ENCODE results near the gene C1QL3.

Gene C1QL3

DNA sequence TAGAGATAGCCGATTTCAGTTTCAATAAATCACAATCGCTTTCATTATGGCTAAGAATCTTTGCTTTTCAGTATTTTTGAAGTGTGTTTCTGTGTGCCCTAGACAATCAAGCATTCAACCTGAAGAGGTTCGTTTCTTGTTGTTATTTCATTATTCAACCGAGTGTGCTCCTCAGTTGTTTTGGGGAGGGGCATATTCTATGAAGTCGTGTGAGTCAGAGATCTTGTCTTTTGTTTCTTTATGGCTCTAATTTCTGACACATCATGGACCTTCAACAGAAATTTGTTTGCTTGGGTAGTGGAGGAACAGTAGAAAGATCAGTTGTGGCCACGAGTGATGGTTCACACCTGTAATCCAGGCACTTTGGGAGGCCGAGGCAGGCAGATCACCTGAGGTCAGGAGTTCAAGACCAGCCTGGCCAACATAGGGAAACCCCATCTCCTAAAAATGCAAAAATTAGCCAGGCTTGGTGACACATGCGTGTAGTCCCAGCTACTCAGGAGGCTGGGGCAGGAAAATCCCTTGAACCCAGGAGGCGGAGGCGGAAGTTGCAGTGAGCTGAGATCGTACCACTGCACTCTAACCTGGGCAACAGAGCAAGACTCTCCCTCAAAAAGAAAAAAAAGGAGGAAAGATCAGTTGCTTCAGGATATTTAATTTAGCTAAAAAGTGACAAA, 38.3 kb downstream of the C1QL3 start:
- in situ Hi-C loops (cut with MboI; ENCODE audit: low pct_unique_long_range_greater_than_20kb, low sequenced_read_pairs, unreplicated experiment): no loop called here
- no peak for DNase-seq (ENCODE audit: low spot score)
- TF ChIP-seq, protein P1, sequence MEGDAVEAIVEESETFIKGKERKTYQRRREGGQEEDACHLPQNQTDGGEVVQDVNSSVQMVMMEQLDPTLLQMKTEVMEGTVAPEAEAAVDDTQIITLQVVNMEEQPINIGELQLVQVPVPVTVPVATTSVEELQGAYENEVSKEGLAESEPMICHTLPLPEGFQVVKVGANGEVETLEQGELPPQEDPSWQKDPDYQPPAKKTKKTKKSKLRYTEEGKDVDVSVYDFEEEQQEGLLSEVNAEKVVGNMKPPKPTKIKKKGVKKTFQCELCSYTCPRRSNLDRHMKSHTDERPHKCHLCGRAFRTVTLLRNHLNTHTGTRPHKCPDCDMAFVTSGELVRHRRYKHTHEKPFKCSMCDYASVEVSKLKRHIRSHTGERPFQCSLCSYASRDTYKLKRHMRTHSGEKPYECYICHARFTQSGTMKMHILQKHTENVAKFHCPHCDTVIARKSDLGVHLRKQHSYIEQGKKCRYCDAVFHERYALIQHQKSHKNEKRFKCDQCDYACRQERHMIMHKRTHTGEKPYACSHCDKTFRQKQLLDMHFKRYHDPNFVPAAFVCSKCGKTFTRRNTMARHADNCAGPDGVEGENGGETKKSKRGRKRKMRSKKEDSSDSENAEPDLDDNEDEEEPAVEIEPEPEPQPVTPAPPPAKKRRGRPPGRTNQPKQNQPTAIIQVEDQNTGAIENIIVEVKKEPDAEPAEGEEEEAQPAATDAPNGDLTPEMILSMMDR (IDR thresholded peaks at IDR 0.05; ENCODE audit: extremely low read depth, insufficient read depth, missing control alignments): no peak

DNA sequence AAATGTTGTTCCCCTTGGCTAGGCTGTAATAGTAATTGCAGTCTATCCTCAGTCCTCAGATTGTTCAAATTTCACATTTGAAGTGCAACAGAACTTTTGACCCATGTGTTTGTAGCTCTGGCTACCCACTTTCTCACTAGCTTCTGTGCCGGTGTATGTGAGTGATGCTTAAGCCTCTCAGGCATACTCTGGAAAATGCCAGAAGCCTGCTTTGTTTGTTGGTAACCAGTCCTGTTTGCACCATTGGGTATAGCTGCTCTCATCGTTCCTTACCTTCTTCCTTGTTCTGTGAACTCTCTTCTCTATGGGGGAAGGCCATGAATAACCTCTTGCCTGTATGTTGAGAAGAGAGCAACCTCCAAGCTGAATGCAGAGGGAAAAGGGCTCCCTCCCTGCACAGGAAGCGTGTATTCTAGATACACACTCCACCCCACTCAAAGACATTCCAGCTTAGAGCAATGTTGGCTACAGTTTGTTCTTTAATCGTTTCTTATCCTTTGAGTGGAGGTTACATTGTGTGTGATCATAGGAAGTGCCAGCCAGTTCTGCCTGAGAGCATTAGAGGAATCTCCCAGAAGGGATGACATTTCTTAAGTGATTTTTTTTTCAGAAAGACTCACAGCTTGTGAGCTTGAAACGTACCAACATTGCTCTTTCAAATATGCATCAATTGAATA, 40.5 kb downstream of the C1QL3 start:
- in situ Hi-C loops (cut with MboI; ENCODE audit: low pct_unique_long_range_greater_than_20kb, low sequenced_read_pairs, unreplicated experiment): no loop called here
- TF ChIP-seq, protein P1 (IDR thresholded peaks at IDR 0.05; ENCODE audit: extremely low read depth, insufficient read depth, missing control alignments): no peak

DNA sequence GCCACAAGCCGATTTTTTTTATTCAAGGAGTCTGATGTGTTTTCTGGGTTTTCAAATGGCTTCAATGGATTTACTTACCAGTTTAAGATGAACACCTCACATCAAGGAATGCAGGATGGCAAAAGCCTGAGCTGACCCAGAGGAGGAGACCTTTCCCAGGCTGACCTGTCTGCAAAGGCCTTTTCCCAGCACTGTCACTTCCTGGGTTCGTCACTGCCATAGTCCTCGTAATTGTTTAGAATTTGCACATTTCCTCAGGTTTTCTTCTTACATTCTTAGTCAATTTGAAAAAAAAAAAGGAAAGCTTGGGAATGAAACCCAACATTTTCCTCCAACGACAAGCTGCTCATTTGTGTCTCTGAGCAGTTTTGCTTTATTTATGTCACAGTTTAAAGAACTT, 42.9 kb downstream of the C1QL3 start:
- TF ChIP-seq, protein P1 (IDR thresholded peaks at IDR 0.05; ENCODE audit: extremely low read depth, insufficient read depth, missing control alignments): no peak
- DNase-seq (ENCODE audit: low spot score): no peak
- in situ Hi-C loops (cut with MboI; ENCODE audit: low pct_unique_long_range_greater_than_20kb, low sequenced_read_pairs, unreplicated experiment): no loop called here

More for the DNA sequence above, 40.5 kb downstream of the C1QL3 start:
- DNase-seq (ENCODE audit: low spot score): no peak

DNA sequence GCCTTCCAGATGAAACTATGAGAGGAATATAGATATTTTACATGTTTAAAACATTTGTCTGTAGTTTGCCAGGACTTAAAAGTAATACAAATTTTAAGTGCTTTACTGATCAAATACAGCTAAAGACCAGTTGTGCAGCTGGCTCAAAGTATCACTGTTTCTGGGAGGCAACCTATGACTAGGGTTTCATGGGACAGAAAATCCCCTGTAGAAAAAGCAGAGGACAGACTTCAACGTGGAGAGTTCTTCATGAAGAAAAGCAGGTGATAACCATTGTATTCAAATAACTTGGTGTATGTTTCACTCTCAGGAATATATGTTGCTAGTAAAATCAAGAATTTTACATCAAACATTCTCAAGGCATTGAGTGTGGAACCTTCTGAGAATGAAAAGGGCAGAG, 43.9 kb downstream of the C1QL3 start:
- in situ Hi-C loops (cut with MboI; ENCODE audit: low pct_unique_long_range_greater_than_20kb, low sequenced_read_pairs, unreplicated experiment): no loop called here
- TF ChIP-seq, protein P1 (IDR thresholded peaks at IDR 0.05; ENCODE audit: extremely low read depth, insufficient read depth, missing control alignments): no peak
- no peak for DNase-seq (ENCODE audit: low spot score)

DNA sequence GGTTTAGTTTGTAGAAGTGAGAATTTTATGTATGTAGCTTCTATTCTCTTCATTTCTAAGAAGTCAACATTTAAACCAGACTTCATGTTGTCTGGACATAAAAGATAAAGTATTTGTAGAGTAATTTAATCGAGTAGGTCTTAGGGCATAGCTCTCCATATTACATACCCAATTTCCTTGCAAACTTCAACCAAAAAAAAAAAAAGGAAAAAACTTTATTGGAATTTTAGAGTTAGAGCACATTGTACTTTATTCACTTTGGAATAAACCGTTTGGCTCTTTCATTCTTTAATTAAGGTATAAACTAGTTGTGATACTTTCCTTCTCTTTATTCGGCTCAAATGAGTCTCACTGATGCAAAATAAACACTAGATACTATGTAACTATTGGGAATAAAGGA, 48.9 kb downstream of the C1QL3 start:
- in situ Hi-C loops (cut with MboI; ENCODE audit: low pct_unique_long_range_greater_than_20kb, low sequenced_read_pairs, unreplicated experiment): no loop called here
- TF ChIP-seq, protein P1 (IDR thresholded peaks at IDR 0.05; ENCODE audit: extremely low read depth, insufficient read depth, missing control alignments): no peak
- no peak for DNase-seq (ENCODE audit: low spot score)

DNA sequence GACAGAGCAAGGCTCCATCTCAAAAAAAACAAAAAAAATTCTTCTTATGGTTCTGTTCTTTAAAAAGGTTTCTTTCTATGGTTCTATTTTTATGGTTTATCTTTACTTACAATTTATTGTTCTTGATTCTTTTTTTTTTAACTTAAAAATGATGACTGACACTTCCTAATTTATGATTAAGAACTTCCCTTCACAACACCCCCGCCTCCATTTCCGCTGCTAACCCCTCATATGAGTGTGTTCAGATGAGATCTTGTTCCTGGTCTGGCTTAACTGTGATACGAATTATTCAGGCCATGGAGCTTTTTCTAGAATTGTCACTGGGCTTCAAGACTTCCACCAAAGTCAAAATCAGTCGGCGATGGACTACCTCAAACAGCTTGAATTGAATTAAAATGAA, 50.9 kb downstream of the C1QL3 start:
- DNase-seq (ENCODE audit: low spot score): no peak
- in situ Hi-C loops (cut with MboI; ENCODE audit: low pct_unique_long_range_greater_than_20kb, low sequenced_read_pairs, unreplicated experiment): no loop called here
- TF ChIP-seq, protein P1 (IDR thresholded peaks at IDR 0.05; ENCODE audit: extremely low read depth, insufficient read depth, missing control alignments): no peak

Measured in GM13977 (cell line).